GM04504 (cell line): Measurements from ENCODE around the gene RFX3.
A peak's percentile ranks its signal among the peaks of the same experiment; 100 is the strongest.

Experiments used
- DNase-seq: peaks from one replicate; pipeline ENCODE4 v3.0.0-alpha.2; 2012; ENCODE audit warnings: low read depth

RFX3 gene

GRCh38 chr9:3477236-3477834 lies 48.5 kb downstream of the RFX3 start:
- DNase-seq, result no peak

- no peak for DNase-seq
These were observed 50.3 kb downstream of the RFX3 start for GRCh38 chr9:3475300-3476020.

GRCh38 chr9:3474821-3475220 lies 51.0 kb downstream of the RFX3 start:
- DNase-seq, result no peak

- DNase-seq, result no peak
These were observed 52.4 kb downstream of the RFX3 start for GRCh38 chr9:3473405-3473804.

GRCh38 chr9:3471883-3472282 lies 53.9 kb downstream of the RFX3 start:
- no peak for DNase-seq

- DNase-seq, result no peak
These were observed 57.2 kb downstream of the RFX3 start for GRCh38 chr9:3468421-3469205.

GRCh38 chr9:3467593-3468219 lies 58.1 kb downstream of the RFX3 start:
- DNase-seq, result peak; percentile 43

- DNase-seq, result no peak
These were observed 61.7 kb downstream of the RFX3 start for GRCh38 chr9:3464033-3464638.

GRCh38 chr9:3458806-3459475 lies 66.9 kb downstream of the RFX3 start:
- DNase-seq, result no peak

- DNase-seq, result no peak
These were observed 68.6 kb downstream of the RFX3 start for GRCh38 chr9:3457175-3457574.

GRCh38 chr9:3455717-3456116 lies 70.1 kb downstream of the RFX3 start:
- no peak for DNase-seq

- no peak for DNase-seq
These were observed 70.7 kb downstream of the RFX3 start for GRCh38 chr9:3455094-3455493.

- no peak for DNase-seq
These were observed 73.8 kb downstream of the RFX3 start for GRCh38 chr9:3451956-3452355.

- no peak for DNase-seq
These were observed 78.0 kb downstream of the RFX3 start for GRCh38 chr9:3447788-3448187.

- DNase-seq, result no peak
These were observed 78.7 kb downstream of the RFX3 start for GRCh38 chr9:3447143-3447542.

GRCh38 chr9:3446313-3446712 lies 79.5 kb downstream of the RFX3 start:
- DNase-seq, result no peak

GRCh38 chr9:3444016-3444415 lies 81.8 kb downstream of the RFX3 start:
- DNase-seq, result no peak

GRCh38 chr9:3441197-3441816 lies 84.5 kb downstream of the RFX3 start:
- DNase-seq, result peak; percentile 26

GRCh38 chr9:3436629-3437420 lies 89.0 kb downstream of the RFX3 start:
- peak; percentile 26 for DNase-seq

- DNase-seq, result no peak
These were observed 90.1 kb downstream of the RFX3 start for GRCh38 chr9:3435732-3436131.
